Activated CD4-positive, alpha-beta T cell treated with anti-CD3 and anti-CD28 coated beads, Interleukin-10, Interleukin-2, amounts not matched to agents 100 ng/mL and 50 ng/mL, durations not matched to agents 16 hours and 8 hours (primary cell): Measurements from ENCODE around the gene HIRA.
"Not testable (repeated sequence)": the region's sequence is repeated elsewhere in the genome, so short reads cannot be mapped to it uniquely, and the experiment has no call there.

Experiments
- DNase-seq: peaks from one replicate; pipeline ENCODE4 v3.0.0-alpha.2; 2020

The HIRA gene

DNA sequence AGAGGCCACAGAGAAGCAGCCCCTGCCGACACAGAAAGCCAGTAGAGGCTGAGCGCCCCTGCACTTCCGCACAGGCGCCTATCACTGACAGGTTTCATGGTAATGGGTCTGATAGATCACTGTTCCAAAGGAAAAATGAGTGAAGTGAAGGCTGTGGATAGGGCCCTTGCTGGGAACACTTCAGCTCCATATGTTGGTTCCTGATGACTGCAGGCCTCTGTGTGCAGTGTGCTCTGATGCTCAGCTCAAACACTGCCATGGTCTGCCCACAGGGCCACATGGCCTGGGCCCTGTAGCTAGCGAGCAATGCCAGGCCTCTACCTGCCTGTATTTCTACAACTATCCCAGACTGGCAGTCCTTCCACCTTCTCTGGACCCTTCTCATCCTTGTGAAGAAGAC lies 77.3 kb downstream of the HIRA start:
- no peak for DNase-seq

DNA sequence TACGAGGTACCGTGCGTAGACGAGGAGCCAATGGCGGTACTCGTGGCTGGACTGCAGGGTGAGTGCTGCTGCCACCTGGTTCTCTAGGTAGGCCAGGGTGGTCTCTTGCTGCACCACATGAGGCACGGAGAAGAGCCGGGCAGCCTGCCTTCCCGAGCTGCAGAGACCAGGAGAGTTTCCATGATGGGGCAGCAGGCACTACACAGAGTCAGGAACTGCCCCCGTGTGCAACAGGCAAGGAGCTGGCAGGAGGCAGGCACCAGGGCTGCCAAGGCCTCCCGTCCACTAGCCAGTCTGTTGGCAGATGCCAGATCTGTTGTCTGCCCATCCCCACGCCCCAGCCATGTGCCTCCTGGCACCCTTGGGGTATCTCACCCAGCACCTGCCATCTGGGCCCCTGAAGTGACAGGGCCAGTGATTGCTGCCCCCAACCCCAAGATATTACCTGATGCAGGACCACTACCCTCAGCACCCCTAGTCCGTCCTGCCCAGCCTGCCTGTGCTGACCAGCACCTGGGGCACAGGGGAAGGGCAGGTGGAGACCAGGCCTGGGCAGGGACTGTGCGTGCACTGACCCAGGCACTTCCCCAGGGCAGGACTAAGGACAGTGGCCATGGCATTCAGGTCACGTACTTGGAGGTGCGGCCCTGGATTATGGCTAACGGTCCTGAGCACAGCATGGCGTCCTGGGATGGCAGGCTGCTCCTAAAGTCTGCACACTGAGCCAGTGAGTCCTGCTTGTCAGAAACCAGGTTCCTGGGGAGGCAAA lies 78.0 kb downstream of the HIRA start:
- DNase-seq: no peak

- DNase-seq: no peak
Observed at GRCh38 chr22:19352766-19353165, 78.8 kb downstream of the HIRA start.

DNA sequence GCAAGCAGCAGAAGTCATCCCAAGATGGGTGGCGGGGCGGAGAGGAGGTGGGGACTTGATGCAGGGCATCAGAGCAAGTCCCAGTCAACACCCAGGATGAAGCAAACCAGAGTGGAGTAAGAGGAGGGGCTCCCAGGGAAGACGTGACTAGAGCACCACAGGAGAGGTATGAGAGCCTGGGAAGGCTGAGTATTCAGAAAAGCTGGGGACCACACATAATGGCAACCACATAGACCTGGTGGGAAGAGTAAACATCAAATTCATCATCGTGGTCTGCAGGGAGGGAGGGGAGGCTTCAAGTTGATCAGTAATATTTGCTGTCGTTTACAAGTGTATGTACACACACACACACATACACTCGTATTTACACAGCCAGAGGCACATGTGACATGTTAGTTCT lies 79.3 kb downstream of the HIRA start:
- no peak for DNase-seq

DNA sequence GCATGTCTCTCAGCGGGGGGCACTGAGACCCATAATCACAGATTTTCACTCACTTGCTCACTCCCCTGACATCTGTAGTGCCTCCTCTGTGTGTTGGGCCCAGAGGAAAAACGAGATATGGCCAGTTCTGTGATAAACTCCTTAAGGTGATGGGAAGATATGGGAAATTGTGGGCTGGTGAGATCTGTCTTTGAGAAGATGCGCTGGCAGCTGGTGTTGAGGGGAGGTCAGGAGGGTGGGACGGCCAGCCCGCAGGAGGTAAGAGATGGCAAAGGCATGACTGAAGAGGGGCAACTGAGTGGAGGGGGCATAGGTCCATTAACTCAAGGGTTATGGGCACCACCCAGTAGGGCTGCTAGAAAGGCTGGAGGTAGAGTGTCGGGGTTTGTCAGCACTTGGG lies 79.9 kb downstream of the HIRA start:
- DNase-seq: no peak

DNA sequence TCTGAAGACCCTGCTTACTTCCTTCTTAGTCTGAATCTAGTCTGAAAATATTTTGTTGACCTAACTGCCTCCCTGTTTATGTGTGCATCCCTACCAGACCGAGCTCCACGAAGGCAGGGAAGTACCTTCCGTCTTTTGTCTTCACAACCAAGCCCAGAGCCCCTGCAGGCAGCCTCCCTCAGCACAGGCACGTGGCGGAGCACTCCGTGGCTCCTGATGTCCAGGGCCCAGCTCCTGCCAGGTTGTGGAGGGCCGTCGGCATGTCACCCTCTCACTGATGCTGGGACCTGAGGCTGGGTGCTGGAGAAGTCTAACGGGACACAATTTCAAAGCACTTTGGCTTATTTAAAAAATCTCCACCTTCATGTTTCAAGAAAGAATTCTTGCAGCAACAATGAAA lies 80.6 kb downstream of the HIRA start:
- no peak for DNase-seq

GRCh38 chr22:19350476-19350859 lies 81.1 kb downstream of the HIRA start:
- DNase-seq: no peak

- DNase-seq: no peak
Observed at GRCh38 chr22:19349778-19350475, 81.6 kb downstream of the HIRA start.

- DNase-seq: no peak
Observed at GRCh38 chr22:19346677-19347265, 84.8 kb downstream of the HIRA start.

GRCh38 chr22:19344420-19344819 lies 87.1 kb downstream of the HIRA start:
- no peak for DNase-seq

DNA sequence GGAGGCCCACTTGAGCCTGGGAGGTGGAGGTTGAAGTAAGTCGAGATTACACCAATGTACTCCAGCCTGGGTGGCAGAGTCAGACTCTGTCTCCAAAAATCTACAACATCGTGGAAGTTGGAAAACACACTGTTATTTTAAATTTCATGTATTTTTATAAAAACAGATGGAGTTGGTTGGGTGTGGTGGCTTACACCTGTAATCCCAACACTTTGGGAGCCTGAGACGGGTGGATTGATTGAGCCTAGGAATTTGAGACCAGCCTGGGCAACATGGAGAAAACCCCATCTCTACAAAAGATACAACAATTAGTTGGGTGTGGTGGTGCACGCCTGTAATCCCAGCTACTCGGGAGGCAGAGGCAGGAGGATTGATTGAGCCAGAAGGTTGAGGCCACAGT lies 88.1 kb downstream of the HIRA start:
- no peak for DNase-seq

- DNase-seq: no peak
Observed at GRCh38 chr22:19341500-19341899, 90.0 kb downstream of the HIRA start.

GRCh38 chr22:19337137-19337536 lies 94.4 kb downstream of the HIRA start:
- DNase-seq: no peak

DNA sequence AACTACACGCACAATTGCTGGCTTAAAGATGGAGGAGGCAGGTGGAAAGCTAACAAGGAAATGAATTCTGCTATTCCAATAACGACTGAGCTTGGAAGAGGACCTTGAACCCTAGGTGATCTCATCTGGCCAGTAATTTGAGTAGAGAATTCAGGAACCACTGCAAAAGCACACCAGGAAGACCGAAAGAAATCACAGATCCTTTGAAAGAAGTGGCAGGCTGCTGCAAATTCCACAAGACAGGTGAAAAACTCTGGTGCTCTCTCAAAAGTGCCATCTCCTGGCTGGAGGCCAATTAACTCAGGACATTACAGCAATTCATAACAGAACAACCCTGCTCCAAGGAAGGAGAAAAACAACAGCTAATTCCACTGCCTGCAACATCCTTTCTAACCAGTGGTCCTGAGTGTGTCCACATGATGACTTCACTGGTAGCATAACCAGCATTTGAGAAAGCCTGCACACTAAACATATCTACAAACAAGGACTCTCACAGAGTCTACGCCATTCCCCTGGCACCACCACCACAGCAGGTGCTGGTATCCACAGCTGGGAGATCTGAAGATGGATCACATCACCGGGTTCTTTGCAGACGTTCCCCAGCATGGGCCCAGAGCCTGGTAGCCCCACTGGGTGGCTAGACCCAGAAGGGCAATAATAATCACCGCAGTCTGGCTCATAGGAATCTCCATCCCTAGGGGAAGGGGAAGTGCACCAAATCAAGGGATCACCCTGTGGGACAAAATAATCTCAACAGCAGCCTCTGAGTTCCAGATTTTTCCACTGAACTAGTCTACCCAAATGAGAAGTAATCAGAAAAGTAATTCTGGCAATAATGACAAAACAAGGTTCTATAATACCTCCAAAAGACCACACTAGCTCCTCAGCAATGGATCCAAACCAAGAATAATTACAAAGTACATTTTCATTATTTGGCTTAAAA lies 95.1 kb downstream of the HIRA start:
- no peak for DNase-seq

- DNase-seq: no peak
Observed at GRCh38 chr22:19331975-19332374, 99.6 kb downstream of the HIRA start.

GRCh38 chr22:19331474-19331873 lies 100.1 kb downstream of the HIRA start:
- no peak for DNase-seq

GRCh38 chr22:19330865-19331418 lies 100.6 kb downstream of the HIRA start:
- no peak for DNase-seq

- DNase-seq: not testable (repeated sequence)
Observed at GRCh38 chr22:19330205-19330604, 101.3 kb downstream of the HIRA start.

DNA sequence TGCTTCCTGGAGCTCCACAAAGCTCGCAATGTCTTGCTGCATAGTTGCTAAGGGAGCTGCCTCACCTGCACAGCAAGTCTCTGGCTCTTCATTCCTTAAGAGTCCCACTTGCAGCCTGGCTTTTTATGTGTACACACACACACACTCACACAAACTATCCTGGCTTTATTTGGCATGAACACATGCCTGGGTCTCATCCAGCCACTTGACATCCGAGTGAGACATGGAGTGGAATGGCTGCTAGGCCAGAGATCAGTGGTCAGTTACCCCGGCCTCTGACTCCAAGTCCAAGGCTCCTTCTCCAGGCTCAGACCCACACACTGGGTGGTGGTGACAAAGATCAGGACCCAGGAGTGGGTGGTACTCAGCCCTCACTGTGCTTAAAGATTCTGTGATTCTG lies 102.1 kb downstream of the HIRA start:
- no peak for DNase-seq

DNA sequence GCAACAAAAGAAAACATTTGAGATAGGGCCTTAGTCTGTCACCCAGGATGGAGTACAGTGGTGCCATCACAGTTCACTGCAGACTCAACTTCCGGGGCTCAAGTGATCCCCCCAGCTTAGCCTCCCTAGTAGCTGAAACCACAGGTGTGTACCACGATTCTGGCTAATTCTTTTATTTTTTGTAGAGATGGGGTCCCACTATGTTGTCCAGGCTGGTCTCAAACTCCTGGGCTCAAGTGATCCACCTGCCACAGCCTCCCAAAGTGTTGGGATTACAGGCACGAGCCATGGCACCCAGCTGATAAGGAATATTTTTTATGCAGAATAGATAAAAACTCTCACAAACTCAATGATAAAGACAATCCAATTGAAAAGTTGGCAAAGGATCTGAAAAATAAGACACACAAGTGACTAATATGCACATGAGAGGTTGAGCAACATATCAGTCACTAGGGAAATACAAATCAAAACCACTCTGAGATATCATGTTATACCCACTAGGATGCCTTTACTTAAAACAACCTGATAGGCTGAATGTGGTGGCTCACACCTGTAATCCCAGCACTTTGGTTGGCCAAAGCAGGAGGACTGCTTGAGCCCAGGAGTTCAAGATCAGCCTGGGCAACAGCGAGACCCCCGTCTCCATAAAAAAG lies 106.1 kb downstream of the HIRA start:
- DNase-seq: no peak

- DNase-seq: not testable (repeated sequence)
Observed at GRCh38 chr22:19323420-19323819, 108.1 kb downstream of the HIRA start.

- DNase-seq: no peak
Observed at GRCh38 chr22:19321757-19322156, 109.8 kb downstream of the HIRA start.
